H9 (cell line): ENCODE results near the gene AMH. TPM values are rescaled to one million over a fixed set of nuclear protein-coding genes. Genes with fewer than 3 reads are reported as not detected.
A peak's percentile ranks its signal among the peaks of the same experiment; 100 is the strongest.

Experiments
- DNase-seq: peaks from one replicate; pipeline ENCODE4 v3.0.0-alpha.2; 2017
- H2AFZ ChIP-seq: one replicate; pipeline ENCODE4 v1.6.1; 2013; ENCODE audit warnings: mild to moderate bottlenecking, low read length, control low read depth, moderate library complexity
- H2AK5ac ChIP-seq: 2 replicates; pipeline ENCODE4 v1.6.1; 2013; ENCODE audit warnings: low read length, control low read depth, mixed read lengths; ENCODE audit not compliant: insufficient read length
- H2BK120ac ChIP-seq: one replicate; pipeline ENCODE4 v1.6.1; 2013; ENCODE audit warnings: low read depth, mild to moderate bottlenecking, low read length, control low read depth, inconsistent platforms; ENCODE audit not compliant: poor library complexity, severe bottlenecking
- H2BK12ac ChIP-seq: 2 replicates; pipeline ENCODE4 v1.6.1; 2013; ENCODE audit warnings: low read length, control low read depth, mixed read lengths, low read depth; ENCODE audit not compliant: insufficient read length
- H2BK15ac ChIP-seq: 2 replicates; pipeline ENCODE4 v1.6.1; 2013; ENCODE audit warnings: low read depth, low read length, control low read depth
- H2BK20ac ChIP-seq: one replicate; pipeline ENCODE4 v1.6.1; 2013; ENCODE audit warnings: low read depth, mild to moderate bottlenecking, low read length, control low read depth, inconsistent platforms; ENCODE audit not compliant: poor library complexity, severe bottlenecking
- H2BK5ac ChIP-seq: 2 replicates; pipeline ENCODE4 v1.6.1; 2013; ENCODE audit warnings: low read length, control low read depth, mixed read lengths; ENCODE audit not compliant: insufficient read length
- H3K14ac ChIP-seq: 2 replicates; pipeline ENCODE4 v1.6.1; 2013; ENCODE audit warnings: low read length, control low read depth; ENCODE audit not compliant: insufficient read depth
- H3K18ac ChIP-seq: 2 replicates; pipeline ENCODE4 v1.6.1; 2013; ENCODE audit warnings: low read depth, mild to moderate bottlenecking, mixed read lengths, low read length, control low read depth; ENCODE audit not compliant: insufficient read length
- H3K23ac ChIP-seq: 2 replicates; pipeline ENCODE4 v1.6.1; 2013; ENCODE audit warnings: low read length, control low read depth, mixed read lengths, low read depth; ENCODE audit not compliant: insufficient read length
- H3K23me2 ChIP-seq: 2 replicates; pipeline ENCODE4 v1.6.1; 2013; ENCODE audit warnings: low read depth, mild to moderate bottlenecking, mixed read lengths, low read length, control low read depth; ENCODE audit not compliant: insufficient read length, poor library complexity, severe bottlenecking
- H3K27ac ChIP-seq: 2 replicates; pipeline ENCODE4 v1.5.1; 2013; ENCODE audit warnings: low read length, control low read depth, mixed read lengths, low read depth; ENCODE audit not compliant: insufficient read length
- H3K27me3 ChIP-seq: 2 replicates; pipeline ENCODE4 v1.6.1; 2013; ENCODE audit warnings: low read length, control low read depth, inconsistent platforms; ENCODE audit not compliant: insufficient read depth
- H3K4ac ChIP-seq: 2 replicates; pipeline ENCODE4 v1.6.1; 2013; ENCODE audit warnings: low read depth, mild to moderate bottlenecking, control low read depth, inconsistent platforms, low read length, moderate library complexity
- H3K4me1 ChIP-seq: 2 replicates; pipeline ENCODE4 v1.6.1; 2013; ENCODE audit warnings: low read length, control low read depth, inconsistent platforms; ENCODE audit not compliant: insufficient read depth
- H3K4me2 ChIP-seq: 2 replicates; pipeline ENCODE4 v1.6.1; 2013; ENCODE audit warnings: low read length, control low read depth, mixed read lengths; ENCODE audit not compliant: insufficient read length, insufficient read depth
- H3K56ac ChIP-seq: 2 replicates; pipeline ENCODE4 v1.6.1; 2013; ENCODE audit warnings: low read depth, mild to moderate bottlenecking, mixed read lengths, low read length, control low read depth; ENCODE audit not compliant: insufficient read length
- H3K79me1 ChIP-seq: 2 replicates; pipeline ENCODE4 v1.6.1; 2013; ENCODE audit warnings: low read depth, mild to moderate bottlenecking, moderate library complexity, low read length, control low read depth, inconsistent platforms; ENCODE audit not compliant: insufficient read depth, poor library complexity, severe bottlenecking
- H3K79me2 ChIP-seq: 2 replicates; pipeline ENCODE4 v1.6.1; 2013; ENCODE audit warnings: low read length, control low read depth, inconsistent platforms; ENCODE audit not compliant: insufficient read depth
- H3K9ac ChIP-seq: 2 replicates; pipeline ENCODE4 v1.6.1; 2013; ENCODE audit warnings: low read length, control low read depth, mixed read lengths; ENCODE audit not compliant: insufficient read length; ENCODE audit errors: extremely low read depth
- H3K9me3 ChIP-seq: one replicate; pipeline ENCODE4 v1.6.1; 2013; ENCODE audit warnings: low read depth, low read length, inconsistent platforms; ENCODE audit not compliant: control insufficient read depth
- H3T11ph ChIP-seq: one replicate; pipeline ENCODE4 v1.6.1; 2013; ENCODE audit warnings: mild to moderate bottlenecking, low read length, control low read depth, inconsistent platforms
- H4K20me1 ChIP-seq: one replicate; pipeline ENCODE4 v1.6.1; 2013; ENCODE audit not compliant: control insufficient read depth, insufficient read length, insufficient read depth
- H4K5ac ChIP-seq: 2 replicates; pipeline ENCODE4 v1.6.1; 2013; ENCODE audit warnings: low read depth, mild to moderate bottlenecking, mixed read lengths, low read length, control low read depth; ENCODE audit not compliant: insufficient read length
- H4K8ac ChIP-seq: replicated peaks from 2 replicates; pipeline ENCODE4 v1.6.1; 2013; ENCODE audit warnings: low read length, control low read depth, mixed read lengths, low read depth; ENCODE audit not compliant: insufficient read length
- H4K91ac ChIP-seq: 2 replicates; pipeline ENCODE4 v1.6.1; 2013; ENCODE audit warnings: low read depth, mild to moderate bottlenecking, moderate library complexity, mixed read lengths, low read length, control low read depth; ENCODE audit not compliant: insufficient read length
- H3K27ac Mint-ChIP-seq, 3 experiments: 2 replicates in 2 of 3; 3 replicates in 1 of 3; pipeline ENCODE4 v1.8.0; 2020 to 2021; ENCODE audit warnings: mixed read lengths in 3 of 3, mild to moderate bottlenecking in 1 of 3, moderate library complexity in 1 of 3
- H3K27me3 Mint-ChIP-seq: 2 replicates; pipeline ENCODE4 v1.8.0; 2021; ENCODE audit warnings: low read depth, mild to moderate bottlenecking, moderate library complexity, mixed read lengths
- H3K36me3 Mint-ChIP-seq, 3 experiments: 2 replicates in 2 of 3; 3 replicates in 1 of 3; pipeline ENCODE4 v1.8.0; 2020 to 2021; ENCODE audit warnings: low read depth in 3 of 3, mixed read lengths in 3 of 3; ENCODE audit not compliant: insufficient read depth in 1 of 3
- H3K4me1 Mint-ChIP-seq, 2 experiments: 2 replicates each; pipeline ENCODE4 v1.8.0; 2020; ENCODE audit warnings: mixed read lengths in 2 of 2
- H3K4me3 Mint-ChIP-seq, 2 experiments: 2 replicates in 1 of 2; 3 replicates in 1 of 2; pipeline ENCODE4 v1.8.0; 2020 to 2021; ENCODE audit warnings: mild to moderate bottlenecking in 2 of 2, mixed read lengths in 2 of 2, moderate library complexity in 1 of 2
- H3K9me3 Mint-ChIP-seq, 2 experiments: 2 replicates in 1 of 2; 3 replicates in 1 of 2; pipeline ENCODE4 v1.8.0; 2020; ENCODE audit warnings: mild to moderate bottlenecking in 2 of 2, mixed read lengths in 2 of 2, moderate library complexity in 1 of 2
- CTCF ChIP-seq: fragments of 200-600 bp; sonication (generic); conservative IDR thresholded peaks from 3 replicates; pipeline ENCODE4 v1.8.0; 2021; ENCODE audit warnings: antibody characterized with exemption, mild to moderate bottlenecking
- WGBS: extraction: QIAGEN DNeasy Blood & Tissue Kit; methylation state at CpG from one replicate; pipeline ENCODE4 v1.1.7; 2013; ENCODE audit warnings: missing lambda C conversion rate, low lambda C conversion rate, mixed read lengths; ENCODE audit not compliant: insufficient read length; ENCODE audit errors: extremely low coverage; 5-methylcytosine and 5-hydroxymethylcytosine counted together
- total RNA-seq: library from RNA; stranded (reverse); gene quantifications from 2 replicates; pipeline ENCODE4 v1.2.1, GENCODE V29; 2021

The AMH gene
- total RNA-seq, 1 experiment from 2014 or later = 70.7 TPM

DNA sequence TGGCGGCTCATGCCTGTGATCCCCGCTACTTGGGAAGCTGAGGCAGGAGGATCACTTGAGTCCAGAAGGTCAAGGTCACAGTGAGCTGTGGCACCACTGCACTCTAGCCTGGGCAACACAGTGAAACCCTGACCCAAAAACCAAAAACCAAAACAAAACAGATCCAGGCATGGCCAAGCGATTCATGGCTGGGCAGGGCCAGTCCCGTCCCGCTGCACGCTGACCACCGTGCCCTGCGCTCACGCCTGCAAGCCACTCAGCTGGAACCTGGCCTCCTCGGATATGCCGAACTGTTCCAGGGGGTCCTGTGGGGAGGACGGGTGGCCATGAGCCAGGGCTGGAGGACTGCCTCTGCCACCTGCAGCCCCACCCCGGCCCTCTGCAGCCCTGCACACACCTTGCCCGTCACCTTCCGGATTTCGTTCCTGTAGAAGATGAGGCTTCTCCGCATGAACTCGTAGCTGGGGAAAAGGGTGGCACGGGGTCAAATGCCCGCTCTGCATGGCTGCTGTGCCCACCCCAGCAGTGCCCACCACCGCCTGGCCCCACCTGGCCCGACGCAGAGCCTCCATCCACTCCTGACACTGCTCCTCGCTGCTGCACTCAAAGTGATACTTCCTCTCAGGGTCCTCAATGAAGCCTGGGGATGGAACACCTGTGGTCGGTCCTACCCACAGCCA, 15.4 kb upstream of the AMH start:
- no peak overlapping the region for H2AK5ac ChIP-seq
- H3K23me2 ChIP-seq = peaks cover 9% of the 10 kb centered on the region
- H3K36me3 Mint-ChIP-seq = peaks cover 16 to 59% (median 42%) of the 10 kb centered on the region in 3 experiments
- no peaks in the 10 kb centered on the region for H3K9me3 ChIP-seq
- H3K79me1 ChIP-seq = no peaks in the 10 kb centered on the region
- H2BK5ac ChIP-seq = no peak overlapping the region
- peaks cover 4% of the 10 kb centered on the region; the same call in 1 of the 2 replicates for H3K4me1 ChIP-seq
- no peak for DNase-seq
- no peak overlapping the region for H4K8ac ChIP-seq
- no peak overlapping the region; the same call in 1 of the 2 replicates for H3K14ac ChIP-seq
- H3K4ac ChIP-seq = no peak overlapping the region
- no peak overlapping the region for H3K23ac ChIP-seq
- H3K4me1 Mint-ChIP-seq = peaks cover 19 to 24% of the 10 kb centered on the region in 2 experiments
- no peaks in the 10 kb centered on the region for H4K20me1 ChIP-seq
- no peak overlapping the region for H2BK120ac ChIP-seq
- H3K79me2 ChIP-seq = peaks cover 17% of the 10 kb centered on the region
- H3K56ac ChIP-seq = no peak overlapping the region
- H3K27ac ChIP-seq = no peak overlapping the region
- no peak overlapping the region for H3K4me2 ChIP-seq
- no peak overlapping the region for H2AFZ ChIP-seq
- peak overlapping the region; percentile 96 to 97; a peak in 4 of 5 replicates for H3K4me3 Mint-ChIP-seq
- H3T11ph ChIP-seq = no peak overlapping the region
- H3K27ac Mint-ChIP-seq = peak overlapping the region in 2 of 3 experiments; percentile 37 to 75; a peak in 3 of 7 replicates
- no peaks in the 10 kb centered on the region; the same call in 1 of the 2 replicates for H3K27me3 Mint-ChIP-seq
- no peak overlapping the region for H3K9ac ChIP-seq
- H4K5ac ChIP-seq = no peak overlapping the region
- no peak overlapping the region for H3K18ac ChIP-seq
- TF ChIP-seq CTCF = no peak
- peaks cover 0 to 3% of the 10 kb centered on the region in 2 experiments; a peak in 1 of 5 replicates for H3K9me3 Mint-ChIP-seq
- H3K27me3 ChIP-seq = no peaks in the 10 kb centered on the region
- no peak overlapping the region for H2BK12ac ChIP-seq
- no peak overlapping the region for H4K91ac ChIP-seq
- no CpG with 5 or more reads among the region's 25 CpGs for WGBS
- H2BK15ac ChIP-seq = no peak overlapping the region
- no peak overlapping the region for H2BK20ac ChIP-seq
